ENCODE measurements around the gene DYNLT4.
"Not testable (repeated sequence)": the region's sequence is repeated elsewhere in the genome, so short reads cannot be mapped to it uniquely, and the experiment has no call there.

Gene DYNLT4
- total RNA-seq, result 0.26 to 1.0 reads per million in 2 donors

- DNase-seq, result no peak
These were observed at the start of gene DYNLT4 for GRCh38 chr1:44806704-44807363. DYNLT4 (minus strand) TSS chr1:44807351; CDS start chr1:44806668, 683 bp downstream.

- no peak for DNase-seq
These were observed 48.6 kb upstream of the DYNLT4 start for GRCh38 chr1:44855742-44856141.

GRCh38 chr1:44854970-44855369, 47.8 kb upstream of the DYNLT4 start:
- no peak for DNase-seq

- DNase-seq, result no peak
These were observed 46.0 kb upstream of the DYNLT4 start for GRCh38 chr1:44853201-44853600.

GRCh38 chr1:44851308-44851707, 44.2 kb upstream of the DYNLT4 start:
- DNase-seq, result no peak

- no peak for DNase-seq
These were observed 42.5 kb upstream of the DYNLT4 start for GRCh38 chr1:44849575-44850132.

- no peak for DNase-seq
These were observed 41.5 kb upstream of the DYNLT4 start for GRCh38 chr1:44848456-44849181.

GRCh38 chr1:44847845-44848244, 40.7 kb upstream of the DYNLT4 start:
- DNase-seq, result no peak

GRCh38 chr1:44846985-44847384, 39.8 kb upstream of the DYNLT4 start:
- DNase-seq, result no peak

GRCh38 chr1:44842862-44843655, 35.9 kb upstream of the DYNLT4 start, which contains the start of gene PTCH2:
PTCH2 (minus strand) TSS chr1:44843253; CDS start chr1:44842932, 321 bp downstream.
- DNase-seq, result peak; percentile 28

GRCh38 chr1:44842486-44842861, 35.3 kb upstream of the DYNLT4 start:
- DNase-seq, result no peak

- no peak for DNase-seq
These were observed 32.4 kb upstream of the DYNLT4 start for GRCh38 chr1:44839576-44839975.

GRCh38 chr1:44838294-44838693, 31.1 kb upstream of the DYNLT4 start:
- not testable (repeated sequence) for DNase-seq

GRCh38 chr1:44835738-44836675, 28.9 kb upstream of the DYNLT4 start:
- no peak for DNase-seq

GRCh38 chr1:44834328-44834727, 27.2 kb upstream of the DYNLT4 start:
- no peak for DNase-seq

GRCh38 chr1:44832056-44832705, 25.0 kb upstream of the DYNLT4 start:
- no peak for DNase-seq

- DNase-seq, result no peak
These were observed 24.4 kb upstream of the DYNLT4 start for GRCh38 chr1:44831516-44831915.

GRCh38 chr1:44830900-44831304, 23.8 kb upstream of the DYNLT4 start:
- no peak for DNase-seq

GRCh38 chr1:44829506-44830384, 22.6 kb upstream of the DYNLT4 start:
- DNase-seq, result no peak

GRCh38 chr1:44828841-44829440, 21.8 kb upstream of the DYNLT4 start:
- no peak for DNase-seq
